GM19328 (cell line): ENCODE data around the gene DENND4B.
A peak's percentile ranks its signal among the peaks of the same experiment; 100 is the strongest.
"Not testable (repeated sequence)": the region's sequence is repeated elsewhere in the genome, so short reads cannot be mapped to it uniquely, and the experiment has no call there.

Experiments
- ATAC-seq: cut with Tn5 transposase; IDR thresholded peaks from one replicate; pipeline ENCODE4 v1.9.1; 2021; ENCODE audit warnings: mild to moderate bottlenecking, moderate library complexity; ENCODE audit not compliant: unreplicated experiment

The DENND4B gene

DNA sequence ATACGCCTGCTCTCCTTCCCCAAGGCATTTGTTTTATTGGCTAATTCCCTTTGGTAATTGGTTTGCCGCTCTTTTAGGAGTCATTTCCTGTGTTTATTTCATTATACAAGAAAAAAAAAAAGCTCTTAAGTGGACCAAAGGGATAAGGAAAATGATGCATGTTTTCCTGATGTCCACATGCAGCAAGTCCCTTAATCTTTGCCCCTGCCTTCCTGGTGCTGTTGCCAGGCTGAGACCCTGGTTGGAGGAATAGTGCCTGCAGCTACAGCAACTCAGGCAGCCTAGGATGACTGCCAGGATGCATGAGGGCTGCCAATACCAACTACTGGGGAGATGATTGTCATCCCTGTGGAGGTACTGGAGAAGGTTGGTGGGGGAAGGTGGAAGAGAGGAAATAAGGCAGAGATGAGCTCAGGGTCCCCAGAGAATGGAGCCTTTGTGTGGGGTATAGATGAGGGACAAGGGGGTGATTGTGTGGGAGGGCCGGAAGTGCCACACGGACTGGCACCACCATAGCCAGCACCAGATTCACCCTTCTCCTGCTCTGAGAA, 17.7 kb downstream of the DENND4B start:
- ATAC-seq = no peak

DNA sequence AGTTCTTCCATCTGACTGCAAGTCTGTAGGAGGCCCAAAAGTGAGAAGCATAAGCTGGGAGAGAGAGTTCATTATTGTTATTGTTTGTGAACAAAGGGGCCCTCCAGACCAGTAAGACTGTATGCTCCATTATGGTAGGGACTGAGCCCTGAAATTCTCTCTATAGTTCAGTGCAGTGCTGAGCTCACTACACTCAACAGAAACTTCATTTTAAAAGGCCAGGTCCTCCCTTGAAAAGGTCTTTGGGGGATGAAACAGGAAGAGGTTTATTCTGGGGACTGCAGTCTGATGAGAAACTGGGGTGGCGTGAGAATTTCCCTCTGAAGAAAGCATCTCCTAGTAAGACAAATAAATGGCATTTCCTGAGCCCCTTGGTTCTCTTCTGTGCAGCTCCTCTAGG, 18.3 kb downstream of the DENND4B start:
- no peak for ATAC-seq

DNA sequence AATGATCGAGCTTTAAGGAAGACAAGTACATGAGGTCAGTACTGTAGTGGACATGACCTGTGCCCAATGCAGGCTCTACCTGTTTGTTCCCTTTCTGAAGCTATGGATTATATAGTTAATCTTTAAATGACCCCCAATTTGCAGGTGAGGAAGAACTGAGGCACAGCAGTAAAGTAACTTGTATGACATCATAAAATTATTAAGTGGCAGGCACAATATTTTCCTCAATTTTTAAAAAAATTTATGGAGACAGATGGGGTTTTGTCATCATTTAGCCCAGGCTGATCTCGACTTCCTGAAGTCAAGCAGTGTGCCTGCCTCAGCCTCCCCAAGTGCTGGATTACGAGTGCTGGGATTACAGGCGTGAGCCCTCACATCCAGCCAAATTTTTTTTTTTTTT, 20.1 kb downstream of the DENND4B start:
- no peak for ATAC-seq

DNA sequence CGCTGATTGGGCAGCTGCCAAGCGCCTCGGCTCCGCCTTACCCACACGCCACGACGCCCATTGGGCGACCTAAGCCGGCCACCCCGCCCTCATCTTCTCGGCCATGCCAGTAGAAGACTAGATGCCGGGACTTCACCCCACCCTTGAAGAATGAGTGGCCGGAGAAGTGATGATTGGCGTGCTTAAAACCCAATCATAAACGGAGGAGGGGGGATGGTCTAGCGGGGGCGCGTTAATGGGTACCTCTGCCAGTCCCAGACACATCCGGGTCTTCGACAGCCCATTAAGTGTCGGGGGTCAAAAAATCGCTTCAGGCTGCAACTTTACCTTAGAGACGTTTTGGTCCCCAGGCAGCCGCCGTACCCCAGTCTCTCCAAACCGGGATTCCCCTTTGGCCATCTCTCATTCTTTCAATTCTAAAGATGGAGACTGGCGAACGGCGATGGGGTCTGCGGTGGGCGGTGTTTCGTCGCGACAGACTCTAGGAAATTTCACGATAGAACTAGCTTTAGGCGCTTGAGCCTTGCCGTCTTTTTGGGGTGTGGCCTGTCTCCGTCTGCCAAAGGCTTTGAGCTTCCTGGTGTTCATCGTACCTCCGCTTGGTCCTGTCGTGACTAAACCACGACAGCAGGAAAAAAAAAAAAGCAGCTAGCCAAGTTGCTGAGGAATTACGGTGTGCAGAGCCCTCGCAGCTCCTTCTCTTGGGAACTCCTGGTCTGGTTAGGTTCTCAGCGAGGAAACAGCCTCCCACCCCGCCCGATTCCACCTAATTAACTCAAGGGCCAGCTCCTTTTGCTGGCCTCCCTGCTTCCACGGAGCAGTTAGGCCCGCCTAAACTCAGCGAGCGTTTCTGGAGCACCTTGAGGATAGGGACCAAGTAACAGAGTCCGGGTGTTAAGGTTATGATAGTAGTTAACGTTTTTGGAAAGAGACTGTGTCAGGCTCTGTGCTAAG, 23.3 kb downstream of the DENND4B start, which contains the start of gene GATAD2B:
GATAD2B (minus strand) TSS at position 1 of the 954 bp plus-strand sequence. CDS start 94,625 bp downstream, outside the sequence.
- peak; percentile 95 for ATAC-seq

DNA sequence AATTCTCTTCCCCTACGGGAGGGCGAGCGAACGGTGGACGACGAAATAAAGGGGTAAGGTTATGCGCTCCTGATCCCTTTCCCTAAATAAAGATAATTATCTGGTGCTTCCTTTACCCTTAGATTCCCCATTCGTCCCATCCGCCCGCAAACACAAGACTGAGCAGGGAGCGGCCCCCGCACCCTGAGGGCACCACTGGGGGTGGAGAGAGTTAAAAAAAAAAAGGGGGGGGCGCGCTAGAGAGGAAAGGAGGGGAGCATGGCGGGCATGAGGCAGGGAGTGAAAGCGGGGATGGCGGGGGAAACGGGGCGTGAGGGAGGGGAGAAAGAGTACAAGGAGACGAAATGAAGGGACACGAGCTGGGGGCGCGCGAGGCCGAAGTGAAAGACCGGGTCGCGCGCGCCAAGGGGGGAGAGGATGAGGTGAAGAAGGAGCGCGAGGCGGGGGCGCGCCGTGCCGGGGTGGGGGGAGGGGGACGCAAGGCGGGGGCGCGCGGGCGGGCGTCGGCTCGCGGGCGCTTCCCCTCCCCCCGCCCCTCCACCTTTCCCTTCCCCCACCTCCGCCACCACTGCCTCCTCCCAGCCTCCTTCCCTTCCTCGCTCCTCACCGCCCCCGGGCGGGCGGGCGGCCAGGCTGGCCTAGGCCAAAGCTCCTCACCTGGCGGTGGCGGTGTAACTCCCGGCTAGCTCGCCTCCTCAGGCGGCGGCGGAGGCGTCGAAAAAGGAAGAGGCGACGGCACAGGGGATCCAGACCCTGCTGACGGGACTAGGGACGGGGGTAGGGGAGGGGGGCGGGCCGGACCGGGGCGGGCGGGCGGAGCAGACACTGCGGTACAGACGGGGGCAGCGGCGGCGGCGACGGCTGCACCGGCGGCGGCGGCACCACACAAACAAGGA, 24.2 kb downstream of the DENND4B start:
- peak; percentile 19 for ATAC-seq

DNA sequence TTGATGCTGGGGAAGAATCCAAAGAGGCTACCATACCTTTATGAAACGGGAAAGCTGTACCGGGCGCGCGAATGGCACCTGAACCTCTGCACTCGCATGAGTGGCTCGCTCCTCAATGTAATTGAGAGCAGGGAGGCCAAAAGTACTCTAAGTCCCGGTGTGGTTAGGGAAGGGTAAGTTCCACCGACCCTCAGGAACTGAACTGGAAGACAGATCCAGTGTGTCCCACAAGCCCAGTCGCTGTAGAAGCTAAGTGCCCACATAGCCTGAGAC, 24.8 kb downstream of the DENND4B start:
- no peak for ATAC-seq

DNA sequence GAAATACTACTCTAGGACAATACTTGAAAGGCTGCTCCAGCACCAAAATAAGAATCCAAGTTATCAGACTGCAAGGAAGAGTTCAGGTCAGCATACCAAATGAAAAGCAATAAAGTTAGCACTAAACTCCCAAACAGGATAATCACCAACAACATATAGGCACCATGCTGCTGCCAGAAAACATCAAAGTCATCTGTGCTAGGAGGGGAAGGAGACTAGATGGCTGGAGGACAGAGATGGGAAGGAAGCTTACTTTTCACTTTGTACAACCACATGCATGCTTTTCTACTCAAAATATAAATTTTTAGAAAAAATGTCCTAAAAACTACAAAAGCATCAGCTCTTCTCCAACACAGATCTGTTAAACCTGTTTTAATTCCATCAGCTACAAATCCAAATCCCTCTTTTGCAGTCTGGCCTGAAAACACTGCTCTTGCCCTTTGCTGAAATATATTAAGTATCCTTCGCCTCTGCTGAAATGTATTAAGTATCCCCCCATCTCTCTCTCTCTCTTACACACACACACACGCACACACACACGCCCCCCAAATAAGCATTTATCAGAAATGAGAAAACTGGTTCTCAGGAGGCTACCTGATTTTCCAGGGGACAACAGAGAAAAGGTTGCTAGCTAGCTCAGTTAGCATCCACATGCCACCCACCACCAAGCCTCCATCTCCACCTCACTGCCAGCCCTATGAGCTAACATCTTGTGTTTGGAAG, 25.3 kb downstream of the DENND4B start:
- ATAC-seq = no peak

DNA sequence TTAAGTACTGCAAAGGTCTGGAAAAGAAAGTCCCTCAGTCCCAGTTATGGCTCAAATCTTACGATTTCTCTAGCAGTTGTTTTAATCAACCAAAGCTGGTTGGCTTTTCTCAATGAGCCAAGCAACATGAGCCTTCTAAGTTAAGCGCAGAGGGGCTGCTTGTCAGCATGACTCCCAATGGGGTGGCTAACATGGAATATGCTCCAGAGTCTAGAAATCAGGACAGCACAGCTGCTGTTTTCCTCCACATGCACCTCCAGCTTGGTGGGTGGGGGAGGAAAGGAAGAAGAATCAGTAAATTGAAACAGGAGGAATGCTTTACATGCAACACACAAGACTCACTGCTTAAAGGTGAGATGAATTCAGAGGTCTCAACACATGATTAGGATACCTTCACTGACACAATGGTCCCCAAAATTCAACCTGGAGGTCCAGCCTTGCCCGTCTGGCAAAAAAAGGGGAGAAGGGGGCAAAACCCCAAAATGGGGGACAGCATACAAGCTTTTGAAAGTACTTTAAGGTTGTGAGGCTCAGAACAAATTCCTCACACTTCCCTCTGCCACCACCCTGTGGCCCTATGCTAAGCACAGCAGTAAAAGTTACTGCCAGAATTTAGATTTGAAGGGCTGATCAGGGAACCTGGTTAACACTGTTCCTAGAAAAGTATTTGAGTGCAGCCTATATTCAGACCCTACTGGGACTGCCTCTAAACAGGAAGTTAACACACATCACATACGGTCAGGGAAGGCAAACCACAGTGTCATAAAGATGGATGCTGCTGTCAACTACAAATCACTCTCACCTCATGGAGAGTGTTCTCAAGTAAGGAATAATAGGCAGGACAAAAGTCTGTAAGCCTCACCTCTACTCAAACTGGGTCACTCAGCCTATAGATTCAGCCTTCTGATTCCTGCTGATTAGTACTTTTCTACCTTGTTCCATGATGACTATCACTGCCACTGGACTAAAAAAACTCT, 26.4 kb downstream of the DENND4B start:
- no peak for ATAC-seq

DNA sequence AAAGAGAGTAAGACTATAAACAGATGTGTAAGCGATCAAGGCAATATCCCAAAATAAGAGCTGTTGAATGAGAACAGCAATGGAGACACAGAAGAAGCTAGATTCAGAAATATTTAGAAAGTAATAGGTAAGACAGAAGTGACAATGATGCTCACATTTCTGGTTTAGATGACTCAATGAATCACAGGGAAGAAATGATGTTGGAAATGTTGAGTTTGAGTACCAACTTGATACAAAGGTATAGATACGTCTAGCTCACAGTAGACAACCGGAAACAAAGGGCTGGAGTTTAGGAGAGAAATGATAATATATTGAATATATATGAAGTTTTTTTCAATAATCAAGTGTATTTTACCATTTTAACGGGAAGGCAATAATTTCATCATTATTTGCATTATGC, 30.2 kb downstream of the DENND4B start:
- no peak for ATAC-seq

DNA sequence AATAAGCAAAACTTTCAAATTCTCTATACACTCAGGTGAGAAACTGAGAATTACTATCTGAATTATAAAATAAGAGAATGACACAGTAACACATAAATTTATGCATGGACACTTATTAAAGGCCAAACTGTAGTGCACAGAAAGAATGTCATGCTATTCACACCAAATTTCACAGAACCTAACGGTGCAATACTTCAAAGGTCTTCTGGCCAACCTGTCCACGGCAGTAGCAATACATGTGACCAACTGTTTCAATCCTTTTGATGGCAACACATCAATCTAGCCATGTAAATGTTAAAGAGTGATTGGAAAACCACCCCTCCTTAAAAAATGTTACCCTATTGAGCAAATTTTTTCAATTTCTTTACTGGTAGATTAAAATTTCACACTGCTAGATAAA, 34.2 kb downstream of the DENND4B start:
- ATAC-seq = no peak

DNA sequence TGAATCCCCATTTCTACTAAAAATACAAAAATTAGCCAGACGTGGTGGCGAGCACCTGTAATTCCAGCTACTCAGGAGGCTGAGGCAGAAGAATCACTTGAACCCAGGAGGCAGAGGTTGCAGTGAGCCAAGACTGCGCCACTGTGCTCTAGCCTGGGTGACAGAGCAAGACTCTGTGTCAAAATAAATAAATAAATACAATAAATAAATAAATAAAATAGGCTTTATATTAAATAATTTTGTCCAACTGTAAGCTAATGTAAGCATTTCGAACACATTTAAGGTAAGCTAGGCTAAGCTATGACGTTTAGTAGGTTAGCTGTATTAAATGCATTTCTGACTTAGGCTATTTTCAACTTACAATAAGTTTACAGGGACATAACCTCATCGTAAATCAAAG, 36.0 kb downstream of the DENND4B start:
- ATAC-seq = not testable (repeated sequence)

DNA sequence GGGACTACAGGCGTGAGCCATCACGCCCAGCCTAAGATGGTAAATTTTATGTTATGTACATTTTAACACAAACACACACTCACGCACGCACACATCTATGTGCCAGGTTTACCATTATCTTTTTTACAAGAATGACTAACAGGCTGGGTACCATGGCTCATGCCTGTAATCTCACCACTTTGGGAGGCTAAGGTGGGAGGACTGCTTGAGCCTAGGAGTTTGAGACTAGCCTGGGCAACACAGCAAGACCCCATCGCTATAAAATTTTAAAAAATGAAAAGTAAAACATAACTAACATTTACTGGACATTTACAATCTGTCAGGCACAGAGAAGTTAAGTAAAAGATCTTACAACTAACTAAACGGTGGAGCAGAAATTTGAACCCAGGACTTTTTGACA, 38.4 kb downstream of the DENND4B start:
- ATAC-seq = no peak

DNA sequence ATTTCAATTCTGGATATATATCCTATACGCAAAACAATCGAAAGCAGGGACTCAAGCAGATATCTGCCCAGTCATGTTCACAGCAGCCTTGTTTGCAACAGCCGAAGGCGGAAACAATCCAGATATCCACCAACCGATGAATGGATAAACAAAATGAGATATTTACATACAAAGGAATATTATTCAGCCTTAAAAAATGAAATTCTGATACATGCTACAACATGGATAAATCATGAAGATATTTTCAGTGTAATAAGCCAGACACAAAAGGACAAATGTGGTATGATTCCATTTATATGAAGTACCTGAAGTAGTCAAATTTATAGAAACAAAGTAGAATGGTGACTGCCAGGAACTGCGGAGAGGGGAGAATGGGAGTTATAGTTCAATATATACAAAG, 39.4 kb downstream of the DENND4B start:
- ATAC-seq = no peak

DNA sequence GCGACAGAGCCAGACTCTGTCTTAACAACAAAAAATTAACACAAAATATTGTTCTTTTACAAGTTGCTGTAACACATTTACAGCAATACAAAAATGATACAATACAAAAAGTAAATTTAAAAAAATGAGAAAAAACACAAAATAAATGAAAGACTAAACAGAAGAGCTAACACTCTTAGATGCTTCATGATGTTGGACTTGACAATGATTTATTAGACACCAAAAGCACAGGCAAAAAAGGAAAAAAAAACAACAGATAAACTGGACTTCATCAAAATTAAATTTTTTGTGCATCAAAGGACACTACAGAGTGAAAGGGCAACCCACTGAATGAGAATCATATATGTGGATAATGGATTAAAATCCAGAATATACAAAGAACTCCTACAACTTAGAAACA, 40.1 kb downstream of the DENND4B start:
- ATAC-seq = no peak

DNA sequence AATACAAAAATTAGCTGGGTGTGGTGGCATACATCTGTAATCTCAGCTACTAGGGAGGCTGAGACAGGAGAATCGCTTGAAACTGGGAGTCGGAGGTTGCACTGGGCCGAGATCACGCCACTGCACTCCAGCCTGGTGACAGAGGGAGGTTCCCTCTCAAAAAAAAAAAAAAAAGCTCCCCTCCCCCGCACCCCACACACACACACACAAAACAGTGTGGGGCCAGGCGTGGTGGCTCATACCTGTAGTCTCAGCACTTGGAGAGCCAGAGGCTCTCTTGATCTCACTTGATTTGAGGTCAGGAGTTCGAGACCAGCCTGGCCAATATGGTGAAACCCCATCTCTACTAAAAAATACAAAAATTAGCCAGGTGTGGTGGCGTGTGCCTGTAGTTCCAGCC, 40.6 kb downstream of the DENND4B start:
- not testable (repeated sequence) for ATAC-seq

DNA sequence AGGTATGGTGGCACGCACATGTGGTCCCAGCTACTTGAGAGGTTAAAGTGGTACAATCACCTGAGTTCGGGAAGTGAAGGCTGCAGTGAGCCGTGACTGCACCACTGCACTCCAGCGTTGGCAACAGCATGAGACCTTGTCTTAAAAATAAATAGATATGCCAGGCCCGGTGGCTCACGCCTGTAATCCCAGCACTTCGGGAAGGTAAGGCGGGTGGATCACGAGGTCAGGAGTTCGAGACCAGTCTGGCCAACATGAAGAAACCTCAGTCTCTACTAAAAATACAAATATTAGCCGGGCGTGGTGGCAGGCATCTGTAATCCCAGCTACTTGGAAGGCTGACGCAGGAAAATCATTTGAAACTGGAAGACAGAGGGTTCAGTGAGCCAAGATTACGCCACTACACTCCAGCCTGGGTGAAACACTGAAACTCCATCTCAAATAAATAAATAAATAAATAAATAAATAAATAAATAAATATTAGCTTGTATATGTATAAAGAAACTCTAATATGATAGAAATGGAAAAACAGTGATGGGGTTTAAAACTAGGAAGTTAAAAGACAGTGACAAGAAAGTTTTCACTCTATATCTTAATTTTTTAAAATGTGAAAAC, 42.6 kb downstream of the DENND4B start:
- no peak for ATAC-seq

DNA sequence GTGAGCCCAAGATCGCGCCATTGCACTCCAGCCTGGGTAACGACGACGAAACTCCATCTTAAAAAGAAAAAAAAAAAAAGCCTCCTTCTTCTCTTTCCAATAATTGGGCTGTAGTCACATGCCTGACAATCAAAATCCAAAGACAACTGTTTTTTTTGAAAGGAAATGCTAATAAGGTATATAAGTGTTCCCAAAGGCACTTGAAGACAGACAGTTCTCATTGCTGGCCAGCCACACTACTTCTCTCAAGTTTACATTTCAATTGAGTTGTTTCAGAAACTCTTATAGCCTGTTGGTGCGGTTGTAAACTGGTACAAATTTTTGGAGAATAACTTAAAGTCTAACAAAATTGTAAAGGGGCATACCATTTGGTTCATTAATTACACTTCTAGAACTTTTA, 47.0 kb downstream of the DENND4B start:
- no peak for ATAC-seq

DNA sequence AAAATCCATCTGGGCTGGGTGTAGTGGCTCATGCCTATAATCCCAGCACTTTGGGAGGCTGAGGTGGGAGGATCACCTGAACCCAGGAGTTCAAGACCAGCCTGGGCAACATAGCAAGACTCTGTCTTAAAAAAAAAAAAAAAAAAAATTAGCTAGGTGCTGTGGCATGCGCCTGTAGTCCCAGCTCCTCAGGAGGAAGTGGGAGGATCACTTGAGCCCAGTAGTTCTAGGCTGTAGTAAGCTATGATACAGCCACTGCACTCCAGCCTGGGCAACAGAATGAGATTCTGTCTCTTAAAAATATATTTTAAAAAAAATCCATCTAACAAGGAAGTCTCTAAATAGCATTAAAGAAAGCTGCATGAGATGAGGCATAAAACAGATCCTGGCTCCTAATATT, 50.7 kb downstream of the DENND4B start:
- not testable (repeated sequence) for ATAC-seq

DNA sequence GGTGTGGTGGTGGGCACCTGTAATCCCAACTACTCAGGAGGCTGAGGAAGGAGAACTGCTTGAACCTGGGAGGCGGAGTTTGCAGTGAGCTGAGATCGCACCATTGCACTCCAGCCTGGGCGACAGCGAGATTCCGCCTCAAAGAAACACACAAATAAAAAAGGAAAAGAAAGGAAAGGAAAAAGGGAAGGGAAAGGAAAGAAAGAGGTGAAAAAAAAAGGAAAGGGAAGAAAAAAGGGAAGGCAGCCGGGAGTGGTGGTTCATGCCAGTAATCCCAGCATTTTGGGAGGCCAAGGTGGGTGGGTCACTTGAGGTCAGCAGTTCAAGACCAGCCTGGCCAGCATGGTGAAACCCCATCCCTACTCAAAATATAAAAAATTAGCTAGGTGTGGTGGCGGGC, 55.5 kb downstream of the DENND4B start:
- ATAC-seq = not testable (repeated sequence)
